OCI-M2 (cell line): ENCODE results near the gene LRP11.
"Not testable (repeated sequence)": the region's sequence is repeated elsewhere in the genome, so short reads cannot be mapped to it uniquely, and the experiment has no call there.

Experiments used
- DNase-seq: peaks from one replicate; lab custom pipeline; 2025; ENCODE audit not compliant: unreplicated experiment; lab: John Stamatoyannopoulos, UW

LRP11 gene

DNA sequence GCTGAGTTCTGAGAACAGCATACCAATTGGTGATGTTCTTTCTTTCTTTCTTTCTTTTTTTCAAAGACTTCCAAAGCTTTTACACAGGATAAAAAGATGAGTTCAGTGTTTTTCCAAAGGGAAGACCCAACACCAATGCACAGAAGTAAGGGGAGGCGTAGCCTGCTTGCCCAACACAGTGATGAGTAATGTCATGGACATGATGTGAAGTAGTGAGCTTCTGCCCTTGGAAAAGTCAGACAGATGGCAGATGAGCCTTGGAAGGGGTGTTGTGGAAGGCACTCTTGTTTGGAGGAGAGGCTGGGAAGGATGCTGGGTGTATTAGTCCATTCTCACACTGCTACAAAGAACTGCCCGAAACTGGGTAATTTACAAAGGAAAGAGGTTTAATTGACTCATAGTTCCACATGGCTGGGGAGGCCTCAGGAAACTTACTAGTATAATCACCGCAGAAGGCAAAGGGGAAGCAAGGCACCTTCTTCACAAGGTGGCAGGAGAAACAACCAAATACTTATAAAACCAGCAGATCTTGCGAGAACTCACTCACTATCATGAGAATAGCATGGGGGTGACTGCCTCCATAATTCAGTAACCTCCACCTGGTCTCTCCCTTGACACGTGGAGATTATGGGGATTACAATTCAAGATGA, 12.6 kb downstream of the LRP11 start:
- no peak for DNase-seq

DNA sequence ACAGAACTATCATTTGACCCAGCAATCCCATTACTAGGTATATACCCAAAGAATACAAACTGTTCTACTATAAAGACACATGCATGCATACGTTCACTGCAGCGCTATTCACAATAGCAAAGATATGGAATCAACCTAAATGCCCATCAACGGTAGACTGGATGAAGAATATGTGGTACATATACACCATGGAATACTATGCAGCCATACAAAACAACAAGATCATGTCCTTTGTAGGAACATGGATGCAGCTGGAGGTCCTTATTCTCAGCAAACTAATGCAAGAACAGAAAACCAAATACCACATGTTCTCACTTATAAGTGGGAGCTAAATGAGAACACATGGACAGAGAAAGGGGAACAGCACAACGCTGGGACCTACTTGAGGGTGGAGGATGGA, 15.8 kb downstream of the LRP11 start:
- not testable (repeated sequence) for DNase-seq

DNA sequence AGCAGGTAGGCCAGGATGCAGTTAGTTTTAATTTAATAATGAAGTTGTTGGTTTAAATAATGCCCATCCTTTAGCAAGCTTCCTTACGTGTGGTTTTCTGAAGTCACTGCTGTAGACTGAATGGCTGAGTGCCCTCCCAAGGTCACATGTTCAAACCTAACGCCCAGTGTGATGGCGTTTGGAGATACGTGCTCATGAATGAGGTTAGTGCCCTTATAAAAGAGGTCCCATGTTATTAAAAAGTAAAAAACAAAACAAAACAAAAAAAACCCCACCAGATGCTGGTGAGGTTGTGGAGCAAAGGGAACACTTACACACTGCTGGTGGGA, 16.3 kb downstream of the LRP11 start:
- no peak for DNase-seq

GRCh38 chr6:149846321-149846720, 17.8 kb downstream of the LRP11 start:
- no peak for DNase-seq

GRCh38 chr6:149845549-149845948, 18.6 kb downstream of the LRP11 start:
- DNase-seq: no peak

DNA sequence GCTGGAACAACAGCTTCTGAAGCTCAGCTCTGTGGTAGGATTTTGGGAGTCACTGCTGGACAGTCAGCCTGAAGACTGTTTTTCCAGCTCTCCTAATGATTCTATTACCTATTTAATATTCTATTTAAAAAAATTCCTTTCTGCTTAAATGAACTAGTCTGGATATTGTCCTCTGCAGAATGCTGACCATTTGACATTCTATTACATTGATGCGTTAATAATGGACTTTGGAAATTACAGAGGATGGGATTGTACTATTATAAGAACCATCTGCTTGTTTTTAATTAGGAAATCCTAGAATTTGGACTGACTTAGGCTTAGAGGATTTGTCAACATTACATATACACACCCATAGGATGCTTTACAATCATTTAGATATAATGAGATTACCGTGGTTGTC, 19.7 kb downstream of the LRP11 start:
- no peak for DNase-seq

GRCh38 chr6:149844036-149844435, 20.1 kb downstream of the LRP11 start:
- not testable (repeated sequence) for DNase-seq

- DNase-seq: no peak
Observed at GRCh38 chr6:149843051-149843633, 21.0 kb downstream of the LRP11 start.

- no peak for DNase-seq
Observed at GRCh38 chr6:149842331-149842730, 21.8 kb downstream of the LRP11 start.

DNA sequence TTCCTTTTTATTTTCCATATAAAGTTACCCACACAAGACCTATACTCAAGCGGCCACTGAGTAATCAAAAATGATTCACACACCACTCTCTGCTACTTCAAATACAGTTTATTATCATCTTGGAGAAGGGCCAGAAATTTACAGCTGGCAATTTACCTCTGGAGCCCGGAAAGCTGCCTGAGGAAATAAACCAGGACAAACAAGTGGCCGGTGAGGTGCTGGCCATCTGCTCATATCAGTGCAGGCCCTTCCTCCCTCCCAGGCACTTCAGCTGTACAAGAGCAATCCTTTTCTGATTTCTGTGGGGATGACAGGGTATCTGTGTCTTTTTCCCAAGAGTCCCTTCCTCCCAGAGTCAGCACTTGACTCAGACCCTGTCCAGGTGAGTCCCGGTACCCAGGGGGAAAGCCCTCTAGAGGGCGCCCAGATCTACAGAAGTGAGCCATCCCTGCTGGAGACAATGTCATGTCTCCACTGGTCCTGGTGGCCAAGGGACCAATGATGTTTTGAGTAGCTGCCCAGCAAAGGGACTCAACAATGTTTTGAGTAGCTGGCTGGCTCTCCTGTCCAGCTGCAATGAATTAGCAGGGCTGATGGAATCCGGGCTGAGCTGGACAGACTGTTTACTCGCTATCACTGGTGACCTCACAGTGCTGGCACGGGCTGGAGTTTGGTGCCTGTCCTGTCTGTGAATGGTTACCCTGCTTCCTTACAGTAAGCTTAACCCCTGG, 23.6 kb downstream of the LRP11 start:
- DNase-seq: no peak

DNA sequence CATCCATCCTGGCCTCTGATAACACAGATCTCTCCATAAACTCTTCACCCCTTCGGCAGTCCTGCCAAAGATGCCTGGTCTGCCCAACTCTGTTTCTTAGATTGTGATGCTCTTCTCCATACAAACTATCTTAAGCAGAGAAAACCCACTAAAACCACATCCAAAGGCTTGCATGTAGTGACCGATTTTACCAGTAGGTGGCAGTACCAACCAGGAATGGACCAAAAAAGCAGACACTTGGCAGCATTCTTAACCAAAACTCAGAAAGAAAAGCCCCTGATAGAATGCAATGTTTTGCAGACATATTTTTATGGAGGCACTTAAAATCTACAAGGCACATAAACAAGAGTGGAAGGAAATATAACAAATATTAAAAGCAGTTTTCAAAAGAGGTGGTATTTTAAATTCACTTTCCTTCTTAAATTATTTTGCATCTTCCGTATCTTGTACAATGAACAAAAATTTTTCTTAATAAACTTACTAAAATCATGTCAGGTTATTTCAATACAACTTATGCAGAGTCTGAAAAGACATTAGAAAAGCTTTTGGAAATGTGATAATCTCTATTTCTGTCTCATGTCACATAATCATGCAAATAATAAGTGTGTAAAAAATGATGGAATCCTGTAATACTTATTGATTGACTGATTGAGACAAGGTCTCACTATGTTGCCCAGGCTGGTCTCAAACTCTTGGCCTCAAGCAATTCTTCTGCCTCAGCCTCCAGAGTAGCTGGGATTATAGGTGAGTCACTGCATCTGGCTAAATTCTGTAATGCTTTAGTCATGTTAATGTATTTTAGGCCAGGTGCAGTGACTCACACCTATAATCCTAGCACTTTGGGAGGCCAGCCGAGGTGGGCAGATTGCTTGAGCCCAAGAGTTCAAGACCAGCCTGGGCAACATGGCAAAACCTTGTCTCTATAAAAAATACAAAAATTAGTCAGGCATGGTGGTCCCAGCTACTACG, 29.4 kb downstream of the LRP11 start:
- no peak for DNase-seq

DNA sequence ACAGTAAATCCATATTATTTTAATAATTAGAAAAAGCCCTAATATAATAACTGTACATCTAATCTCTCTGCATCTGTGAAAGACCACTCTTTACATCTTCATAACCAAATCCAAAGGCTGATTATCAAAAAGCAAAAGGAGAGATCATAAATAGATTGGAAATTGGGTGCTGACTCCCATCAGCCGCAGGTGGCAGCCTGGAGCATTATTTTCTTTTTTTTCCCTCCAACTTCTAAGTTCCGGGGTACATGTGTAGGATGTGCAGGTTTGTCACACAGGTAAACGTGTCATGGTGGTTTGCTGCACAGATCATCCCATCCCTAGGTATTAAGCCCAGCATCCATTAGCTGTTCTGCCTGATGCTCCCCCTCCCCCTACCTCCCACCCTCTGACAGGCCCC, 30.5 kb downstream of the LRP11 start:
- DNase-seq: no peak

GRCh38 chr6:149831308-149831820, 32.8 kb downstream of the LRP11 start:
- DNase-seq: no peak

GRCh38 chr6:149830731-149831307, 33.3 kb downstream of the LRP11 start:
- no peak for DNase-seq

- no peak for DNase-seq
Observed at GRCh38 chr6:149825292-149825691, 38.9 kb downstream of the LRP11 start.

GRCh38 chr6:149823013-149823412, 41.1 kb downstream of the LRP11 start:
- no peak for DNase-seq

DNA sequence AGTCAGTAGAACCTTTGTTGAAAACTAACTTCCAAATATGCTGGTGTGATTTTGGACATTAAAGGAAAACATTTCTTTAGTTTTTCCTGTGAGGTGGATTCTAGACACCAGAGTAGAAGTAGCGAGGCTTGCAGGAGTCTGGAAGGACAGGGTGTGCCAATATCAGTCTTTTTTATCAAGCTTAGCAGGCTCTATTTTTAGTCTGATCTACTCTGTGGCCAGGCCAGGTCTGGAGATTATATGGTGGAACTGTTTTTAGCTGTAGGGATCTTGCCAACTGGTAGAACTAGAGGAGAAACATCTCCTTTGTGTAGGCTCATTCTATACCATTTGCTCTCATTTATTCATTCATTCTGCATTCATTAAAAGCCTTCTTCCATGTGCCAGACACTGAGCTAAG, 42.7 kb downstream of the LRP11 start:
- no peak for DNase-seq

- no peak for DNase-seq
Observed at GRCh38 chr6:149820506-149820905, 43.7 kb downstream of the LRP11 start.

DNA sequence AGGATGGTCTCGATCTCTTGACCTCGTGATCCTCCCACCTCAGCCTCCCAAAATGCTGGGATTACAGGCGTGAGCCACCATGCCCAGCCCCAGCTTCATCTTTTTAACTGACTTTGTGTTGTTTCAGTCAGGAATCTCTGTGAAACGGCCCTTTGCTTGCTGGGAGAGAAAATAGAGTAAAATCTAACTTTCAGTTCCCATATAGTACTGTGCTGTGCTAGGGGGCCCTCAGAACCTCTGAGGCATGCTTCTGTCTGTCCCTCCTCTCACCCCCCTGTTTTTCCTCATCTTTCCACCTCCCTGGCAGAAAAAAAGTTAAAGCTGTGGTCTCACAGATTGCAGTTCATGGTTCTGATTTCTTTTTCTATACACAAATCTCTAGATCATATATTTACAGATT, 48.4 kb downstream of the LRP11 start:
- DNase-seq: no peak

GRCh38 chr6:149813351-149813750, 50.8 kb downstream of the LRP11 start:
- no peak for DNase-seq

DNA sequence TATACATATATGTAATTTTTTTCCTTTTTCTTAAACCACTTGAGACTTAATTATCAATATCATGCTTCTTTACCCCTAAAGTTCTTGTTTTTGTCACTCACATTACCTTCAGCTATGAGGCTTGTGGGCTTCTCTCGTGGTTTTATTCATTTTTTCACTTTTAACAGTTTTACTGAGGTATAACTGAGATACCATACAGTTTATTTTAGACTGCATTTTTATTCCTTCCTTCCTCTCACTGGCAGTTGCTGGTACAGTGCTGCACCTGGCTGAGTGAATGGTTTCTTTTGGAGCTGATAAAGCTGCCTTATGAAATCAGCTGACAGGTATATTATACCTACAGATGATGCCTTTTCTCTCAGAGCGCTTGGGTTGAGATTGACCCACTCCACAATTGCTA, 54.4 kb downstream of the LRP11 start:
- no peak for DNase-seq
